ENCODE data around the gene MBTD1. TPM values are rescaled to one million over a fixed set of nuclear protein-coding genes. Genes with fewer than 3 reads are reported as not detected.

MBTD1 gene
- total and polyA plus RNA-seq, 4 donors: 2.4 to 14.2 (median 7.8) TPM

DNA sequence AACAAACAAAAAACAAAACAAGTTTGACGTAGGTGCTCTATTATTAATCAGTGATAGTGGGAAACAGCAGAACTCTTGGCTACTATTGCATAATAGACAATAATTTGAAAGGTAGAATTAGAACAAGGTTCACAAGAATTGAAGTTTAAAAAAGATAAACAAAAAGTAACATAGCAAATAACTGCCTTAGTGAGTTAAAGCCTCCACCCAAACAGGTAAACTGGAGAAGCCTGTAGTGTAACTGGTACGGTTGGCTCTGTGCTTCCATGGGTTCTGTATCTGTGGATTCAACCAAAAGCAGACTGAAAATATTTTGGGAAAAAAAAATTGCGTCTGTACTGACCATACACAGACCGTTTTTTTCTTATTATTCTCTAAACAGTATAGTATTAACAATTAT, 38.5 kb downstream of the MBTD1 start:
- WGBS: 66% methylated on average over 4 of the region's 4 CpGs
- DNase-seq (ENCODE audit: low spot score): no peak
- Histone ChIP-seq H3K4me1 (ENCODE audit: control insufficient read depth in 4 of 4, insufficient read depth in 4 of 4, low read length in 3 of 4) (peaks cover 5 to 14% (median 7%) of the 10 kb centered on the region in 4 donors), H3K36me3 (ENCODE audit: control insufficient read depth in 4 of 4, insufficient read depth in 3 of 4, low read depth in 1 of 4, low read length in 3 of 4) (peaks cover 0 to 33% (median 16%) of the 10 kb centered on the region in 4 donors), H3K27ac (ENCODE audit: low read depth in 1 of 2, low read length in 2 of 2) (no peak overlapping the region), H3K9me3 (ENCODE audit: control insufficient read depth in 4 of 4, low read length in 3 of 4) (no peaks in the 10 kb centered on the region), H3K9ac (ENCODE audit: low read depth in 1 of 2, low read length in 2 of 2) (no peak overlapping the region), H3K4me3 (ENCODE audit: low read depth in 1 of 3, low read length in 3 of 3) (no peak overlapping the region), H3K27me3 (ENCODE audit: control insufficient read depth in 4 of 4, insufficient read depth in 4 of 4, low read length in 3 of 4) (no peaks in the 10 kb centered on the region)
- TF ChIP-seq NR2F2 (IDR thresholded peaks at IDR 0.05) (no peak), RAD21 (IDR thresholded peaks at IDR 0.05) (no peak), YY1 (IDR thresholded peaks at IDR 0.05) (no peak), RXRA (IDR thresholded peaks at IDR 0.05) (peak in 1 of 2 donors; percentile 15), HNF4G (IDR thresholded peaks at IDR 0.05) (no peak), HNF4A (conservative IDR thresholded peaks at IDR 0.05) (no peak)
- TF ChIP-seq, protein P1, sequence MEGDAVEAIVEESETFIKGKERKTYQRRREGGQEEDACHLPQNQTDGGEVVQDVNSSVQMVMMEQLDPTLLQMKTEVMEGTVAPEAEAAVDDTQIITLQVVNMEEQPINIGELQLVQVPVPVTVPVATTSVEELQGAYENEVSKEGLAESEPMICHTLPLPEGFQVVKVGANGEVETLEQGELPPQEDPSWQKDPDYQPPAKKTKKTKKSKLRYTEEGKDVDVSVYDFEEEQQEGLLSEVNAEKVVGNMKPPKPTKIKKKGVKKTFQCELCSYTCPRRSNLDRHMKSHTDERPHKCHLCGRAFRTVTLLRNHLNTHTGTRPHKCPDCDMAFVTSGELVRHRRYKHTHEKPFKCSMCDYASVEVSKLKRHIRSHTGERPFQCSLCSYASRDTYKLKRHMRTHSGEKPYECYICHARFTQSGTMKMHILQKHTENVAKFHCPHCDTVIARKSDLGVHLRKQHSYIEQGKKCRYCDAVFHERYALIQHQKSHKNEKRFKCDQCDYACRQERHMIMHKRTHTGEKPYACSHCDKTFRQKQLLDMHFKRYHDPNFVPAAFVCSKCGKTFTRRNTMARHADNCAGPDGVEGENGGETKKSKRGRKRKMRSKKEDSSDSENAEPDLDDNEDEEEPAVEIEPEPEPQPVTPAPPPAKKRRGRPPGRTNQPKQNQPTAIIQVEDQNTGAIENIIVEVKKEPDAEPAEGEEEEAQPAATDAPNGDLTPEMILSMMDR (IDR thresholded peaks at IDR 0.05; ENCODE audit: low read depth, low read length, missing input control): no peak

DNA sequence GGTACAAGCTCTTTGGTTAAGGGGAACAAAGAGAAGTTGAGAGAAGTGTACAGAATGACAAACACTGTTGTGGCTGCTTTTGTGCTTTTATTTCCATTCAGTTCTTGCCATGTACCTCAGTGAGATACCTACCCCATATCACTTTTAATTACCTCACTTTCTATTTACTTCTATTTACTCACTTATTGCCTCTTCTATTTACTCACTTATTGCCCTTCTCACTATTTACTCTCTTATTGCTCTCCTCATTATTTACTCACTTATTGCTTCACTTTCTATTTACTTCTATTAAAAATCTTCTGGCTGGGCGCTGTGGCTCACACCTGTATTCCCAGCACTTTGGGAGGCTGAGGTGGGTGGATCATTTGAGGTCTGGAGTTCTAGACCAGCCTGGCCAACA, 41.9 kb downstream of the MBTD1 start:
- WGBS: 51% methylated on average over 1 of the region's 1 CpG
- no peak overlapping the region for H3K27ac ChIP-seq (ENCODE audit: low read depth in 1 of 2, low read length in 2 of 2)
- peaks cover 0 to 39% (median 21%) of the 10 kb centered on the region in 4 donors for H3K36me3 ChIP-seq (ENCODE audit: control insufficient read depth in 4 of 4, insufficient read depth in 3 of 4, low read depth in 1 of 4, low read length in 3 of 4)

More for the DNA sequence above, 41.9 kb downstream of the MBTD1 start:
- H3K9me3 ChIP-seq (ENCODE audit: control insufficient read depth in 4 of 4, low read length in 3 of 4): no peaks in the 10 kb centered on the region
- H3K4me1 ChIP-seq (ENCODE audit: control insufficient read depth in 4 of 4, insufficient read depth in 4 of 4, low read length in 3 of 4): peaks cover 5 to 11% (median 5%) of the 10 kb centered on the region in 4 donors
- H3K9ac ChIP-seq (ENCODE audit: low read depth in 1 of 2, low read length in 2 of 2): no peak overlapping the region
- no peaks in the 10 kb centered on the region for H3K27me3 ChIP-seq (ENCODE audit: control insufficient read depth in 4 of 4, insufficient read depth in 4 of 4, low read length in 3 of 4)
- H3K4me3 ChIP-seq (ENCODE audit: low read depth in 1 of 3, low read length in 3 of 3): no peak overlapping the region
- TF ChIP-seq RAD21 (IDR thresholded peaks at IDR 0.05) (no peak), JUND (IDR thresholded peaks at IDR 0.05) (peak; percentile 21 to 34), HNF4A (conservative IDR thresholded peaks at IDR 0.05) (peak; percentile 19 to 23), GABPA (IDR thresholded peaks at IDR 0.05 in 1 of 2, conservative IDR thresholded peaks at IDR 0.05 in 1 of 2) (no peak), EGR1 (IDR thresholded peaks at IDR 0.05; ENCODE audit: low read depth in 2 of 2) (no peak), RXRA (IDR thresholded peaks at IDR 0.05) (peak in 1 of 2 donors; percentile 37), SP1 (IDR thresholded peaks at IDR 0.05) (no peak), YY1 (IDR thresholded peaks at IDR 0.05) (no peak), HNF4G (IDR thresholded peaks at IDR 0.05) (no peak), NR2F2 (IDR thresholded peaks at IDR 0.05) (no peak), ATF3 (IDR thresholded peaks at IDR 0.05) (no peak), TAF1 (conservative IDR thresholded peaks at IDR 0.05) (no peak), FOXA2 (IDR thresholded peaks at IDR 0.05) (peak; percentile 78), FOXA1 (IDR thresholded peaks at IDR 0.05) (peak; percentile 44)
- TF ChIP-seq, protein P2, sequence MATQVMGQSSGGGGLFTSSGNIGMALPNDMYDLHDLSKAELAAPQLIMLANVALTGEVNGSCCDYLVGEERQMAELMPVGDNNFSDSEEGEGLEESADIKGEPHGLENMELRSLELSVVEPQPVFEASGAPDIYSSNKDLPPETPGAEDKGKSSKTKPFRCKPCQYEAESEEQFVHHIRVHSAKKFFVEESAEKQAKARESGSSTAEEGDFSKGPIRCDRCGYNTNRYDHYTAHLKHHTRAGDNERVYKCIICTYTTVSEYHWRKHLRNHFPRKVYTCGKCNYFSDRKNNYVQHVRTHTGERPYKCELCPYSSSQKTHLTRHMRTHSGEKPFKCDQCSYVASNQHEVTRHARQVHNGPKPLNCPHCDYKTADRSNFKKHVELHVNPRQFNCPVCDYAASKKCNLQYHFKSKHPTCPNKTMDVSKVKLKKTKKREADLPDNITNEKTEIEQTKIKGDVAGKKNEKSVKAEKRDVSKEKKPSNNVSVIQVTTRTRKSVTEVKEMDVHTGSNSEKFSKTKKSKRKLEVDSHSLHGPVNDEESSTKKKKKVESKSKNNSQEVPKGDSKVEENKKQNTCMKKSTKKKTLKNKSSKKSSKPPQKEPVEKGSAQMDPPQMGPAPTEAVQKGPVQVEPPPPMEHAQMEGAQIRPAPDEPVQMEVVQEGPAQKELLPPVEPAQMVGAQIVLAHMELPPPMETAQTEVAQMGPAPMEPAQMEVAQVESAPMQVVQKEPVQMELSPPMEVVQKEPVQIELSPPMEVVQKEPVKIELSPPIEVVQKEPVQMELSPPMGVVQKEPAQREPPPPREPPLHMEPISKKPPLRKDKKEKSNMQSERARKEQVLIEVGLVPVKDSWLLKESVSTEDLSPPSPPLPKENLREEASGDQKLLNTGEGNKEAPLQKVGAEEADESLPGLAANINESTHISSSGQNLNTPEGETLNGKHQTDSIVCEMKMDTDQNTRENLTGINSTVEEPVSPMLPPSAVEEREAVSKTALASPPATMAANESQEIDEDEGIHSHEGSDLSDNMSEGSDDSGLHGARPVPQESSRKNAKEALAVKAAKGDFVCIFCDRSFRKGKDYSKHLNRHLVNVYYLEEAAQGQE (IDR thresholded peaks at IDR 0.05): no peak
- TF ChIP-seq, protein P3, sequence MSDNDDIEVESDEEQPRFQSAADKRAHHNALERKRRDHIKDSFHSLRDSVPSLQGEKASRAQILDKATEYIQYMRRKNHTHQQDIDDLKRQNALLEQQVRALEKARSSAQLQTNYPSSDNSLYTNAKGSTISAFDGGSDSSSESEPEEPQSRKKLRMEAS (IDR thresholded peaks at IDR 0.05): no peak
- TF ChIP-seq, protein P1 (IDR thresholded peaks at IDR 0.05; ENCODE audit: low read depth, low read length, missing input control): no peak
- TF ChIP-seq, protein P4, sequence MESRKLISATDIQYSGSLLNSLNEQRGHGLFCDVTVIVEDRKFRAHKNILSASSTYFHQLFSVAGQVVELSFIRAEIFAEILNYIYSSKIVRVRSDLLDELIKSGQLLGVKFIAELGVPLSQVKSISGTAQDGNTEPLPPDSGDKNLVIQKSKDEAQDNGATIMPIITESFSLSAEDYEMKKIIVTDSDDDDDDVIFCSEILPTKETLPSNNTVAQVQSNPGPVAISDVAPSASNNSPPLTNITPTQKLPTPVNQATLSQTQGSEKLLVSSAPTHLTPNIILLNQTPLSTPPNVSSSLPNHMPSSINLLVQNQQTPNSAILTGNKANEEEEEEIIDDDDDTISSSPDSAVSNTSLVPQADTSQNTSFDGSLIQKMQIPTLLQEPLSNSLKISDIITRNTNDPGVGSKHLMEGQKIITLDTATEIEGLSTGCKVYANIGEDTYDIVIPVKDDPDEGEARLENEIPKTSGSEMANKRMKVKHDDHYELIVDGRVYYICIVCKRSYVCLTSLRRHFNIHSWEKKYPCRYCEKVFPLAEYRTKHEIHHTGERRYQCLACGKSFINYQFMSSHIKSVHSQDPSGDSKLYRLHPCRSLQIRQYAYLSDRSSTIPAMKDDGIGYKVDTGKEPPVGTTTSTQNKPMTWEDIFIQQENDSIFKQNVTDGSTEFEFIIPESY (IDR thresholded peaks at IDR 0.05): no peak
- DNase-seq (ENCODE audit: low spot score): no peak

Data from liver (tissue), 9 donors.